Transverse colon (tissue), 4 donors: ENCODE measurements around the gene UBTF.

Experiments used
- CTCF ChIP-seq, 5 experiments: fragments of 200-600 bp in 3 of 5; fragments of 450-650 bp in 2 of 5; sonication (generic) in 3 of 5; IDR thresholded peaks; 1 replicate in 2 of 5; 2 replicates in 3 of 5; pipeline ENCODE4 v1.5.1; 2016 to 2017; ENCODE audit warnings: antibody characterized with exemption in 5 of 5, inconsistent platforms in 3 of 5, mild to moderate bottlenecking in 2 of 5, moderate library complexity in 1 of 5
- POLR2A ChIP-seq: fragments of 450-650 bp; IDR thresholded peaks from one replicate; pipeline ENCODE4 v1.6.1; 2016; ENCODE audit warnings: antibody characterized with exemption, mild to moderate bottlenecking, moderate library complexity
- POLR2AphosphoS5 ChIP-seq, 3 donors: sonication (generic); formaldehyde crosslinking; IDR thresholded peaks; one replicate each; pipeline ENCODE4 v1.6.1; 2016; ENCODE audit warnings: antibody characterized with exemption in 3 of 3

- no peak for TF ChIP-seq CTCF (IDR thresholded peaks at IDR 0.05)
- no peak for TF ChIP-seq POLR2A
- TF ChIP-seq POLR2AphosphoS5 (IDR thresholded peaks at IDR 0.05) = no peak
Observed at GRCh38 chr17:44260296-44260695, 40.8 kb upstream of the UBTF start.
